ENCODE measurements around the gene RPL39L.

- no peak for TF ChIP-seq POLR2A (IDR thresholded peaks at IDR 0.05)
- TF ChIP-seq CTCF (IDR thresholded peaks at IDR 0.05) = no peak
- no peak for TF ChIP-seq POLR2AphosphoS5 (IDR thresholded peaks at IDR 0.05; ENCODE audit: insufficient read depth in 1 of 2, low read depth in 1 of 2)
Observed at GRCh38 chr3:187181454-187182170, 42.3 kb upstream of the RPL39L start.
